KMS-11 (cell line): ENCODE measurements around the gene ZFYVE28.

ENCODE experiments used
- H2AFZ ChIP-seq: fragments of 200-600 bp; sonication (generic); 2 replicates; pipeline ENCODE4 v1.6.1; 2016; ENCODE audit warnings: antibody characterized with exemption, mixed run types, low read depth
- H3K27ac ChIP-seq: fragments of 200-600 bp; sonication (generic); 2 replicates; pipeline ENCODE4 v1.6.1; 2016; ENCODE audit warnings: mild to moderate bottlenecking, mixed run types
- H3K27me3 ChIP-seq: fragments of 200-600 bp; sonication (generic); 2 replicates; pipeline ENCODE4 v1.6.1; 2017; ENCODE audit warnings: mild to moderate bottlenecking, low read depth, mixed run types, moderate library complexity; ENCODE audit not compliant: insufficient read depth
- H3K36me3 ChIP-seq: fragments of 200-600 bp; sonication (generic); 2 replicates; pipeline ENCODE4 v1.6.1; 2017; ENCODE audit warnings: mild to moderate bottlenecking, mixed run types; ENCODE audit not compliant: insufficient read depth
- H3K4me1 ChIP-seq: fragments of 200-600 bp; sonication (generic); 2 replicates; pipeline ENCODE4 v1.6.1; 2016; ENCODE audit warnings: mild to moderate bottlenecking, low read depth, mixed run types; ENCODE audit not compliant: poor library complexity, severe bottlenecking
- H3K4me2 ChIP-seq: fragments of 200-600 bp; sonication (generic); 2 replicates; pipeline ENCODE4 v1.7.0; 2016; ENCODE audit warnings: mild to moderate bottlenecking, mixed run types
- H3K4me3 ChIP-seq: fragments of 200-600 bp; sonication (generic); IDR thresholded peaks from 2 replicates; pipeline ENCODE4 v1.6.1; 2017; ENCODE audit warnings: low read depth, low read length, mixed read lengths; ENCODE audit not compliant: insufficient read depth
- H3K79me2 ChIP-seq: fragments of 200-600 bp; sonication (generic); 2 replicates; pipeline ENCODE4 v1.6.1; 2016; ENCODE audit warnings: low read depth, mixed run types; ENCODE audit not compliant: insufficient read depth
- H3K9ac ChIP-seq: fragments of 200-600 bp; sonication (generic); 2 replicates; pipeline ENCODE4 v1.6.1; 2016; ENCODE audit warnings: mild to moderate bottlenecking, mixed run types
- H4K20me1 ChIP-seq: fragments of 200-600 bp; sonication (generic); 2 replicates; pipeline ENCODE4 v1.6.1; 2016; ENCODE audit warnings: mild to moderate bottlenecking, mixed run types; ENCODE audit not compliant: insufficient read depth
- TF ChIP-seq, protein P1 (sequence below): fragments of 200-600 bp; sonication (generic); conservative IDR thresholded peaks from 2 replicates; pipeline ENCODE4 v1.6.1; 2017; ENCODE audit warnings: low read depth, mild to moderate bottlenecking, antibody characterized with exemption, low read length, moderate library complexity, mixed read lengths

ZFYVE28 gene

DNA sequence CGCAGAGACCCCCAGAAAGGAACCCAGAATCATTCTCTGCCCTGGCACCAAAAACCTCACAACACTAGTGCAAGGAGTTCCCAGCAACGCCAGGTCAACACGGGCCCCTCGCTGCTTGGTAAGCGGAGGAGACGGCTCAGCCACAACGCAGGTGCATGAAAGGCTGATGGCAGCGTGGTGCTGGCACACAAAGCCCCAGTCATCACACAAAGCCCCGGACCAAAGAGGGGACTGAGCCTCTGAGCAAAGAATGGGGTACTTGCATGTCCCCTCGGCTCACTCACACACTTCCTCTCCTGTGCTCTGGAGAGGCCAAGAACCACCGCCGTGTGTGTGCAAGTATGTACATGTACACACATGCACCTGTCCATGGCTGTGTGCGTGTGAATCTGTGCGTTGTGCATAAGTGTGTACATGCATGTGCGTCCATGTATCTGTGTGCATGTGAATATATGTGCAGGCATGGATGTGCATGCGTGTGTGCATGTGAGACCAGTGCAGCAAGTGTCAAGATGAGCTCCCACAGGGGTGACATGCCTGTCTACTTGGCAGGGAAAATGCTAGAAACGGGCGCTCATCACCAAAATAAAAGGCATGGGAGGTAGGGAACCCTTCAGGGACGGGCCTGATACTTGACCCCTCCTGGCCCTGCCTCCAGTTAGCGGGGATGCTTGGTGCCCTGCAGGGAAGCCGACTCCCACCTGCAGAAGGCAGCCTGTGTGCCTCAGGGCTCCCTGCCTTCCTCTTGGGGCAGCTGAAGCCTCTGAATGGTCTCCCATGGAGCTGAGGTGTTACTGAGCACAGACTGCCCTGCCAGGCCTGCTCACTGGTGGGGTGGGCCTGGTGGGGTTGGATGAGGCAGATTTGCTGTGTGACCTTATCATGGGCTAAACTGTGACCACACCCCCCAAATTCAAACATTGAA lies 60.4 kb downstream of the ZFYVE28 start:
- Histone ChIP-seq H3K27me3 (no peaks in the 10 kb centered on the region), H3K4me1 (no peaks in the 10 kb centered on the region), H3K79me2 (no peaks in the 10 kb centered on the region), H4K20me1 (no peaks in the 10 kb centered on the region), H3K9ac (no peak overlapping the region), H3K27ac (no peak overlapping the region), H3K36me3 (no peaks in the 10 kb centered on the region), H3K4me2 (no peak overlapping the region), H3K4me3 (no peak overlapping the region), H2AFZ (no peak overlapping the region)
- TF ChIP-seq, protein P1, sequence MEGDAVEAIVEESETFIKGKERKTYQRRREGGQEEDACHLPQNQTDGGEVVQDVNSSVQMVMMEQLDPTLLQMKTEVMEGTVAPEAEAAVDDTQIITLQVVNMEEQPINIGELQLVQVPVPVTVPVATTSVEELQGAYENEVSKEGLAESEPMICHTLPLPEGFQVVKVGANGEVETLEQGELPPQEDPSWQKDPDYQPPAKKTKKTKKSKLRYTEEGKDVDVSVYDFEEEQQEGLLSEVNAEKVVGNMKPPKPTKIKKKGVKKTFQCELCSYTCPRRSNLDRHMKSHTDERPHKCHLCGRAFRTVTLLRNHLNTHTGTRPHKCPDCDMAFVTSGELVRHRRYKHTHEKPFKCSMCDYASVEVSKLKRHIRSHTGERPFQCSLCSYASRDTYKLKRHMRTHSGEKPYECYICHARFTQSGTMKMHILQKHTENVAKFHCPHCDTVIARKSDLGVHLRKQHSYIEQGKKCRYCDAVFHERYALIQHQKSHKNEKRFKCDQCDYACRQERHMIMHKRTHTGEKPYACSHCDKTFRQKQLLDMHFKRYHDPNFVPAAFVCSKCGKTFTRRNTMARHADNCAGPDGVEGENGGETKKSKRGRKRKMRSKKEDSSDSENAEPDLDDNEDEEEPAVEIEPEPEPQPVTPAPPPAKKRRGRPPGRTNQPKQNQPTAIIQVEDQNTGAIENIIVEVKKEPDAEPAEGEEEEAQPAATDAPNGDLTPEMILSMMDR, result no peak

DNA sequence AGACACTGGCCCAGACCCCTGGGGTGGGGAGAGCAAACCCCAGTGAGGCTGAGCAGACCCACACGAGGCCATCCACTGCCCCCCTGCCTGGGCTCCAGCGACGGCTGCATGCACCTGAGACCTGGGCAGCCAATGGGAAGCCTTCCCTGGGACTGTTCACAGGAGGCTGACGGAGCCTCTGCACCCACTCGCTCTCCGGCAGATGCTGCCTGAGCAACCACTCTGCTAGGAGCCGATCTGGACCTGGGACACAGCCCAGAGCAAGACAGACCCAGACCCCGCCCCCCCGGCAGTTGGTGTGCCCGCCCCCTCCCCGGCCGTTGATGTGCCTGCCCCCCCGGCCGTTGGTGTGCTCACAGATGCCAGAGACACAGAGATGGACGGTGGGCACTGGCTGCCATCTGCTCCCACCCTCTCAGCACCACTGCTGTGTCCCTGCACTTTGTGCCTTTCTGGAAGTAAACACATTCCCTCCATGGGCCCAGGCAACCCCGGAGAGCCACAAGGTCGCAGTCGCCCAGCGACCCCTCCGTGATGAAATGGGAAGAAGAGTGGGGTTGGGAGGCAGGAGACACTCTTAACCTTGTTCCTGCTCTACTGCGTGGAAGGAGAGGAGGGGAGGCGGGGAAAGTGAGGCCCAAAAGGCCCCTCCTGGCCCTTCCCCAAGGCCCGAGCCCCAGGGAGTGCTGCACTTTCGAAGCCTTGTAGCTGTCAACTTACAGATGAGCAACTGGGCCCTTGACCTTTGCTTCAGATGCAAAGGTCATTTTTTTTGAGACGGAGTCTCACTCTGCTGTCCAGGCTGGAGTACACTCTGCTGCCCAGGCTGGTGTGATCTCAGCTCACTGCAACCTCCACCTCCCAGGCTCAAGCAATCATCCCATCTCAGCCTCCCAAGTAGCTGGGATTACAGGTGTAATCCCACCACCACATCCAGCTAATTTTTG lies 62.0 kb downstream of the ZFYVE28 start:
- no peak overlapping the region for H2AFZ ChIP-seq
- H3K36me3 ChIP-seq, result no peaks in the 10 kb centered on the region
- no peaks in the 10 kb centered on the region for H4K20me1 ChIP-seq
- H3K4me2 ChIP-seq, result no peak overlapping the region
- no peak overlapping the region for H3K27ac ChIP-seq
- no peak overlapping the region for H3K4me3 ChIP-seq
- no peak overlapping the region for H3K9ac ChIP-seq
- TF ChIP-seq, protein P1, result no peak
- no peaks in the 10 kb centered on the region for H3K27me3 ChIP-seq
- no peaks in the 10 kb centered on the region for H3K4me1 ChIP-seq
- H3K79me2 ChIP-seq, result no peaks in the 10 kb centered on the region

DNA sequence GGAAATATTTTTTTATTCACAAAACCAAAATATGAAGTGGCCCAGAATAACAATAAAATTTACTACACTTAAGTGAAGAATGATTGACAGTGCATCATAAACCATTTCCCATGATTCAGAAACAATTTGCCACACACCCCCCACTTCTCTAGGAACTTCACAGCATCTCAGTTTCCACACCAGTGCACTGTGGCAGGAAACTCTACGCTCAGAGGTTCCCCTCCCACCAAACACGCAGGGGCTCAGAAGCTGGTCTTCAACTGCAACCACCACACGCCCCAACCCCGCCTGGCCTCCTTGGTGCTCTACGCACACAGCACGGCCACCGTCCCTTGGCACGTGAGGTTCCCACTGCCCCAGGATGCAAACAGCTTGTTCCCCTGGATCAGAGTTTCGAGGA lies 63.7 kb downstream of the ZFYVE28 start:
- no peaks in the 10 kb centered on the region for H3K79me2 ChIP-seq
- no peaks in the 10 kb centered on the region for H3K27me3 ChIP-seq
- H3K27ac ChIP-seq, result no peak overlapping the region
- no peaks in the 10 kb centered on the region for H4K20me1 ChIP-seq
- H3K36me3 ChIP-seq, result no peaks in the 10 kb centered on the region
- H3K4me2 ChIP-seq, result no peak overlapping the region
- TF ChIP-seq, protein P1, result no peak
- H3K4me1 ChIP-seq, result no peaks in the 10 kb centered on the region
- no peak overlapping the region for H2AFZ ChIP-seq
- no peak overlapping the region for H3K4me3 ChIP-seq
- H3K9ac ChIP-seq, result no peak overlapping the region

DNA sequence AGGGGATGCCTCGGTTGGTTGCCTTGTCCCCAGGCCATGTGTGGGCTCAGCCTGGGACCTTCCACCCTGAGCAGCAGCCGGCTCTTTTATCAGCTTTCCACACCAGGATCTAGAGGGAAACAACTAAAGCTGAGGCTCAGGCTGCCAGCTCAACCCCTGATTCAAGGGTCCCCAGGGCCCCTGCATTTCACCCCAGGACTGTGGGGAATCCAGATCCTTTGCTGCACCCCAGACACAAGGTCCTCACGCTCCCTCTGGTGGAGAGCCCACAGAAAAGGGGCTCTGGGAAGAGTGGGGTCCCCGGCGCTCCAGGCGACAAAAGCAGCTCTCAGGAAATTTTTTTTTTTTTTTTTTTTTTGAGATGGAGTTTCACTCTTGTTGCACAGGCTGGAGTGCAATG lies 64.3 kb downstream of the ZFYVE28 start:
- no peaks in the 10 kb centered on the region for H3K36me3 ChIP-seq
- no peak overlapping the region for H3K4me2 ChIP-seq
- no peak overlapping the region for H3K27ac ChIP-seq
- H3K4me1 ChIP-seq, result no peaks in the 10 kb centered on the region
- TF ChIP-seq, protein P1, result no peak
- H3K27me3 ChIP-seq, result no peaks in the 10 kb centered on the region
- H3K4me3 ChIP-seq, result no peak overlapping the region
- no peaks in the 10 kb centered on the region for H3K79me2 ChIP-seq
- H4K20me1 ChIP-seq, result no peaks in the 10 kb centered on the region
- no peak overlapping the region for H2AFZ ChIP-seq
- H3K9ac ChIP-seq, result no peak overlapping the region
